Mucosa of descending colon (tissue), 3 donors: Measurements from ENCODE around the gene HSBP1. TPM values are rescaled to one million over a fixed set of nuclear protein-coding genes. Genes with fewer than 3 reads are reported as not detected.

Experiments used
- ATAC-seq: fragments of 200-7000 bp; cut with Tn5 transposase; one replicate; pipeline ENCODE4 v1.9.1; 2020; ENCODE audit warnings: mild to moderate bottlenecking, moderate library complexity
- DNase-seq, 3 donors: peaks; one replicate each; pipeline ENCODE4 v3.0.0-alpha.2; 2020
- H3K36me3 ChIP-seq: fragments of 200-600 bp; one replicate; pipeline ENCODE4 v1.8.0; 2021; ENCODE audit warnings: low read depth, mild to moderate bottlenecking
- H3K4me1 ChIP-seq: fragments of 200-600 bp; one replicate; pipeline ENCODE4 v1.8.0; 2021; ENCODE audit warnings: low read depth, mild to moderate bottlenecking
- H3K4me3 ChIP-seq: fragments of 200-600 bp; one replicate; pipeline ENCODE4 v1.8.0; 2021; ENCODE audit warnings: mild to moderate bottlenecking
- H3K9me3 ChIP-seq: fragments of 200-600 bp; one replicate; pipeline ENCODE4 v1.8.0; 2021; ENCODE audit warnings: mild to moderate bottlenecking
- intact Hi-C, 2 donors: fragments of 100-400 bp; cut with DNase I in 1 of 2; cut with micrococcal nuclease in 1 of 2; formaldehyde crosslinking; loops; one replicate each; pipeline versions ENCODE4 v1.11.0 to v1.11.1; 2022; cut with DNase I, micrococcal nuclease
- total RNA-seq, 3 donors: library from RNA; stranded (reverse); fragmentation: NEBNext Ultra II Directional in 2 of 3; extraction: Animal tissue kit (Norgen Biotek cat#: 25700) in 2 of 3; gene quantifications; one replicate each; pipeline versions ENCODE4 v1.2.1 to v1.2.4, GENCODE V29; 2021 to 2023
- TF ChIP-seq, protein P1 (sequence below): fragments of 200-600 bp; IDR thresholded peaks from one replicate; pipeline ENCODE4 v1.8.0; 2022; ENCODE audit warnings: antibody characterized with exemption, mild to moderate bottlenecking
- donor health status: DM: no; HTN: no; CAD: no; lungs with moderate emphysema.
- donor health status: DM: no; HTN: no; CAD: no.
- donor health status: DM: no; HTN: yes; CAD: no.

The HSBP1 gene
- total RNA-seq, 3 donors from 2014 or later, result 76.9 to 89.2 (median 78.9) TPM

DNA sequence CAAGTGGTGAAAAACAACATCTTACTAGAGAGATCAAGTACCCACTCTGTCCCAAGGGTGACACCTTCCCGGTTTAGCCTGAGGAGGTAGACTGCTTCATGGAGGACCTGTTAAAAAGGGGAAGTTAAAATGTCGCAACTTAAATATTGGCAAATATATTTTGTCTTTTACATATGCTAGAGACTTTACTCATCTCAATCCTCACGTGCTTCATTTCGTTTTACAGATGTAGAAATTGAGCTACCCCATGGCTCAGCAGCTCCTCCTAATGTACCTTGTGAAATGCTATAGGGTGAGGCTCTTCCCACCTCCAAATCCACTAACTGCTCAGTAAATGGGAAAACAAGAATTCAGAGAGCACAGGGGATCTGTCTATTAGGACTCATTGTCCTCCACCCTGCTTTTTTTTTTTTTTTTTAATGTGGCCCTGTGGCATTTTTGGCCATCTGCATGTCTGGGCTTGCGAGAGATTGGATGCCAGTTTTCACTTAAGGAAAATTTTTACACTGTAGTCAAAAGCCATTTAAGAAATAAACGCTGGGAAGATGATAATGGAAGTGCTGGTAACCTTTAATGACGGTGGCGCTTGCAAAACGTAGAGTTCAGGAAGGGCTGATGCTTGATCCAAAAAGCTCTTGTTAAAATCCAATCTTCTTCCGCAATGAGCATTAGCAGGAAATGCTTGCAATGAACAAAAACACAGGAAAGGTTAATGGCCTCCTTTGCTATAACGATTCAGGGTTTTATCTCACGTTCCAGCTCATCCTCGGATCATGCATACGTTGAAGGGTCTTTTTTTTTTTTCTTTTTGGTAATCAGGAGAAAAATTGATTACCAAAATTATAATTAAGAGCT is 39.8 kb downstream of the HSBP1 start:
- TF ChIP-seq, protein P1, sequence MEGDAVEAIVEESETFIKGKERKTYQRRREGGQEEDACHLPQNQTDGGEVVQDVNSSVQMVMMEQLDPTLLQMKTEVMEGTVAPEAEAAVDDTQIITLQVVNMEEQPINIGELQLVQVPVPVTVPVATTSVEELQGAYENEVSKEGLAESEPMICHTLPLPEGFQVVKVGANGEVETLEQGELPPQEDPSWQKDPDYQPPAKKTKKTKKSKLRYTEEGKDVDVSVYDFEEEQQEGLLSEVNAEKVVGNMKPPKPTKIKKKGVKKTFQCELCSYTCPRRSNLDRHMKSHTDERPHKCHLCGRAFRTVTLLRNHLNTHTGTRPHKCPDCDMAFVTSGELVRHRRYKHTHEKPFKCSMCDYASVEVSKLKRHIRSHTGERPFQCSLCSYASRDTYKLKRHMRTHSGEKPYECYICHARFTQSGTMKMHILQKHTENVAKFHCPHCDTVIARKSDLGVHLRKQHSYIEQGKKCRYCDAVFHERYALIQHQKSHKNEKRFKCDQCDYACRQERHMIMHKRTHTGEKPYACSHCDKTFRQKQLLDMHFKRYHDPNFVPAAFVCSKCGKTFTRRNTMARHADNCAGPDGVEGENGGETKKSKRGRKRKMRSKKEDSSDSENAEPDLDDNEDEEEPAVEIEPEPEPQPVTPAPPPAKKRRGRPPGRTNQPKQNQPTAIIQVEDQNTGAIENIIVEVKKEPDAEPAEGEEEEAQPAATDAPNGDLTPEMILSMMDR, result no peak
- no peaks in the 10 kb centered on the region for H3K36me3 ChIP-seq
- no peak for ATAC-seq
- DNase-seq, result no peak
- intact Hi-C loops, result no loop called here
- no peaks in the 10 kb centered on the region for H3K4me1 ChIP-seq
- no peaks in the 10 kb centered on the region for H3K9me3 ChIP-seq
- no peak overlapping the region for H3K4me3 ChIP-seq

DNA sequence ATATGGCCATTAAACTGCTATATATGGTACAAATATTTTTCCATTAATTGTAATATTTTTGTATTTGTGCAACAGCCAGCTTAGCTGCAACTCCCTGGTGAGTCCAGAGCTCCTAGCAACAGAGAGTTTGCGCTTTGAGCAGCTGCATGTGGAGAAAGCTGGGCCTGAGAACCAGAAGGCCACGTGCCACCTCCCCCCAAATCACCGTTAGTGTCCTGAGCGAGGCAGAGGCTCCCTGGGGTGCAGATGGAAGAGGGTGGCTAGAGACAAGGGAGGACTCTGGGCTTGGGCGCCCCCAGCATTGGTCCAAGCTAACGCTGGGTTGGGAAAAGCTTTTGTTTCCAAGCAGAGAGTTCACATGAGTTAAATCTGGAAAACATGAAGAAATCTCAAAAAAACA is 41.6 kb downstream of the HSBP1 start:
- Histone ChIP-seq H3K4me1 (no peaks in the 10 kb centered on the region), H3K4me3 (no peak overlapping the region), H3K36me3 (no peaks in the 10 kb centered on the region), H3K9me3 (no peaks in the 10 kb centered on the region)
- TF ChIP-seq, protein P1, result no peak
- ATAC-seq, result no peak
- intact Hi-C loops, result no loop called here
- no peak for DNase-seq

DNA sequence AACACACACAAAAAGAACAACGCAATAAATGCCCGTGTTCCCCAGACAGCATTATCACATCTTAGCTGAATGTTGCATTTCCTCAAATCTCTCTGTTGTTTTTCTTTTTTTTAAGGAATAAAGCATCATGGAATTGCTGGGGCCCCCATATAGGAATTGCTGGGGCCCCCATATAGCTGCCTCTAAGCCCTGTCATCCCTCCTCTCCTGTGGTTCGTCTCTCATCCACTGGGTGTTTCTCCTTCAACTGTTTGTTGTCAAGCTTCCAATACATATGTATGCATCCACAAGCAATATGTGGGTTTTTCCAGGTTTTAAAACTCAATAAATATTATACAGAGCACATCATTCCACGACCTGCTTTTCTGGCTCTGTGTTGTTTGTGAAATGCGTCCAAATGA is 43.2 kb downstream of the HSBP1 start:
- TF ChIP-seq, protein P1, result no peak
- DNase-seq, result no peak
- Histone ChIP-seq H3K4me3 (no peak overlapping the region), H3K9me3 (no peaks in the 10 kb centered on the region), H3K4me1 (no peaks in the 10 kb centered on the region), H3K36me3 (no peaks in the 10 kb centered on the region)
- intact Hi-C loops, result no loop called here
- no peak for ATAC-seq

DNA sequence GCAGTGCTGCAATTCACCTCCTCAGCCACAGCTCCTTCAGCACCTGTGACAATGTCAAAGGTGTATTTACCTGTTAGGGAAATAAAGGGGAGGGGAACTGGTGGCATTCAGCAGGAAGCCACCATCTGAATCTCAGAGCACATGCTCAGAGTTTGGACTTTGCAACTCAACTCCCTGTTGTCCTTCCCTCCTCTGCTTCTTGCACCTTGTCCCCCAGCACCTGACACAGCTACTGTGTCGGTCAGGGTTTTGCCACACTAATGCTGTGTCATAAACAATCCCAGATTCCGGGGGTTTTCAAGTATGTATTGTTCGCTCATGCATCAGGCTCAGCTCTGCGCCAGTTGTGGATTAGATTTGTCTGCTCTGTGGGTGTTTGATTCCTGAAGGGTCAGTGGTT is 43.7 kb downstream of the HSBP1 start:
- no peak for ATAC-seq
- no peaks in the 10 kb centered on the region for H3K9me3 ChIP-seq
- no peaks in the 10 kb centered on the region for H3K4me1 ChIP-seq
- H3K4me3 ChIP-seq, result no peak overlapping the region
- intact Hi-C loops, result no loop called here
- H3K36me3 ChIP-seq, result no peaks in the 10 kb centered on the region
- DNase-seq, result peak in 1 of 3 donors; percentile 5
- TF ChIP-seq, protein P1, result no peak

DNA sequence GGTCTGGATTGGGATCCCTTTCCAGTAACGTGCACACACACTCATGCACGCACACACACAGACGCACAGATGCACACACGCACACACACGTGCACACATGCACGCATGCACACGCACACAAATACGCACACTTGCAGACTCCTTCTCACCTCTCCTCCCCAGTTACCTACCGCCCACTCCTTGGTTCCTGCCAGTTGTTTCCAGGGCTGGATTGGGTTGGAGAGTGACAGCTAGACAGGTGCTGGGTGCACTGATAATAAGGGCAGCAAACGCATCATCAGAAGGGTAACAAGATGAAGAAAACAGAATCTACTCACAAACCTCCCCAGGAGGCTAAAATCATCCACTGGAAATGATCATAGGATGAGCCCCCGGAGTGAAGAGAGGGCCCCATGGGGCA is 45.0 kb downstream of the HSBP1 start:
- Histone ChIP-seq H3K36me3 (no peaks in the 10 kb centered on the region), H3K4me1 (no peaks in the 10 kb centered on the region), H3K4me3 (no peak overlapping the region), H3K9me3 (no peaks in the 10 kb centered on the region)
- ATAC-seq (no peak), DNase-seq (no peak)
- intact Hi-C loops, result no loop called here
- TF ChIP-seq, protein P1, result no peak
